RWPE1 (cell line): ENCODE measurements around the gene ADAM17.

Source experiments
- CTCF ChIA-PET: fragments of 350-600 bp; sonication (Branson Sonifier 250); formaldehyde crosslinking; extraction: SDS; loops from one replicate; lab custom pipeline; 2021; lab: Yijun Ruan, JAX
- POLR2A ChIA-PET: fragments of 400-600 bp; formaldehyde crosslinking; extraction: SDS; loops from one replicate; lab custom pipeline; 2020; ENCODE audit warnings: antibody characterized with exemption; ENCODE audit not compliant: low non-redundant PET; lab: Yijun Ruan, JAX
- DNase-seq: peaks from one replicate; pipeline ENCODE4 v3.0.0; 2012; ENCODE audit warnings: low spot score
- H3K27ac ChIP-seq: fragments of 450-650 bp; 2 replicates; pipeline ENCODE4 v1.5.1; 2017
- CTCF ChIP-seq: fragments of 450-650 bp; conservative IDR thresholded peaks from 2 replicates; pipeline ENCODE4 v1.5.1; 2017; ENCODE audit warnings: low read depth, mild to moderate bottlenecking

ADAM17 gene

DNA sequence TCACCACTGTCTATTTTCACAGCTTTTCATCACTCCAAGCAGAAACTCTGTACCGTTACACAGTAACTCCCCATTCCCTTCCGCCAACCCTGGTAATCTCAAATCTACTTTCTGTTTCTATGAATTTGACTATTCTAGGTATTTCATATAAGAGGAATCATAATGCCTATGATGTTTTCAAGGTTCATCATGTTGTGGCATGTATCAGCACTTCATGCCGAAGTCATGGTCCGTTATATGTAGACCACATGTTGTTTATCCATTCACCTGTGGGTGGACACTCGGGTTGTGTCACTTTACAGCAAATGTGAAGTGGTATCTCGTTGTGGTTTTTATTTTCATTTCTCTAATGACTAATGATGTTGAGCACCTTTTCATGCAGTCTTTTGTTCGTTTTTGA is 110.5 kb downstream of the ADAM17 start:
- H3K27ac ChIP-seq, result no peak overlapping the region
- no peak for DNase-seq
- POLR2A ChIA-PET, result no interaction called here
- TF ChIP-seq CTCF, result no peak
- CTCF ChIA-PET, result no interaction called here

- no peak overlapping the region for H3K27ac ChIP-seq
- ChIA-PET POLR2A (no interaction called here), CTCF (no interaction called here)
- no peak for TF ChIP-seq CTCF
- no peak for DNase-seq
Measured at GRCh38 chr2:9443526-9443925, 112.1 kb downstream of the ADAM17 start.

- ChIA-PET CTCF (no interaction called here), POLR2A (no interaction called here)
- no peak overlapping the region for H3K27ac ChIP-seq
- DNase-seq, result no peak
- TF ChIP-seq CTCF, result no peak
Measured at GRCh38 chr2:9441556-9441955, 114.1 kb downstream of the ADAM17 start.

DNA sequence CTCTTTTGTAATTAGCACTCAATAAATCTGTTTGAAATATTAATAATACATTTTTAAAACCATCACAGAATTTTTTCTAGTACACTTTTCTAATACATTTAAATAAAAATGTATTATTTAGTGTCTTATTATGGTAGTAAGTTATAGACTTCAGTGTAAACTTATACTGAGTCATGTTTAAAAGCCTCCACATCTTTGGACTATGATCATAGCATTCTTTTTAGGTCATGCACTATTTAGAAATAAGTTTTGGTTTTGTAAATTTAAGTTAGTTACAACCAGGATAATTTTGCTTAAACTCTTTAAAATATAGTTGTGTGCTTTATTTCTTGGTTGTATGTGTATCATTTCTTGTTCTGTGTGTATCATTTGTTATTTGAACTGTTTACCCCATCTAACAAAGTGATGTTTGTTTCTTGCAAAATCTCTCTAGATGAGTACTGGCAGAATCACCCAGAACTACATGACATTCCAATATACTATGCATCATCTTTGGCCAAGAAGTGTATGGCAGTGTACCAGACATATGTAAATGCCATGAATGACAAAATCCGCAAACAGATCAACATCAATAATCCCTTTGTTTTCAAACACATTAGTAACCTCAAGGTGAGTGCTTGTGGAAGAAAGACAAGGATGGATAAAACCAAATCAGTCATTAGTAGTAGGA is 115.4 kb downstream of the ADAM17 start:
- DNase-seq, result no peak
- ChIA-PET POLR2A (no interaction called here), CTCF (no interaction called here)
- no peak for TF ChIP-seq CTCF
- H3K27ac ChIP-seq, result no peak overlapping the region

DNA sequence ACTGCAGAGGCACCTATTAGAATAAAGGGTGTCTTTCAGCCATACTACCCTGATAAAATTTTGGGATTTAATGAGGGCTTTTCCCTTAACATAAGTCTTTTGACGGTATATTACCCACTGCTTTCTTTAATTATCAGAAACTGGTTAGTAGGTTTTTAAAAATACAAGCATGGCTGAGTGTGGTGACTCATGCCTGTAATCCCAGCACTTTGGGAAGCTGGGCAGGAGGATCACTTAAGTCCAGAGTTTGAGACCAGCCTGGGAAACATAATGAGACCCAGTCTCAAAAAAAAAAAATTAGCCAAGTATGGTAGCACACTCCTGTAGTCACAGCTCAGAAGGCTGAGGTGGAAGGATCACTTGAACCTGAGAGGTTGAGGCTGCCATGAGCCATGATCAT is 116.1 kb downstream of the ADAM17 start:
- no peak overlapping the region for H3K27ac ChIP-seq
- POLR2A ChIA-PET, result no interaction called here
- CTCF ChIA-PET, result no interaction called here
- TF ChIP-seq CTCF, result no peak
- no peak for DNase-seq
